ENCODE results near the gene INTS6.

DNA sequence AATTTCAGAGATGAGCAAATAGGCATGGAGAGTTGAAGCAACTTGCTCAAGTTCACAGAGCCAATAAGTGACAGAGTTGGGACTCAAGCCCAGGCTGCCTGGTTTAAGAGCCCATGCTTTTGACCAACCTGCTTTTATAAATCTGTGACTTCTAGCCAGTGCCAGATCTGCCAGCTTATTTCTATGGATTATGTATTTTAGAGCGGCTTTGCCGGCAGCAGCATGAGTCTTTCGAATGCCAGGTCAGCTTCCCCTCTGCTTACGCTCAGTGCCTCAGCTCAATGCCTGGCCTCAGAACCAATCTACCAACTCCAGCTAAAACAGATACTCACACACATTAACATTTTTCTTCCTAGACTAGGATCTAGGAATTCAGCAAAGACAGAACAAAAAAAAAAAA is 111.0 kb downstream of the INTS6 start:
- TF ChIP-seq, protein P1, sequence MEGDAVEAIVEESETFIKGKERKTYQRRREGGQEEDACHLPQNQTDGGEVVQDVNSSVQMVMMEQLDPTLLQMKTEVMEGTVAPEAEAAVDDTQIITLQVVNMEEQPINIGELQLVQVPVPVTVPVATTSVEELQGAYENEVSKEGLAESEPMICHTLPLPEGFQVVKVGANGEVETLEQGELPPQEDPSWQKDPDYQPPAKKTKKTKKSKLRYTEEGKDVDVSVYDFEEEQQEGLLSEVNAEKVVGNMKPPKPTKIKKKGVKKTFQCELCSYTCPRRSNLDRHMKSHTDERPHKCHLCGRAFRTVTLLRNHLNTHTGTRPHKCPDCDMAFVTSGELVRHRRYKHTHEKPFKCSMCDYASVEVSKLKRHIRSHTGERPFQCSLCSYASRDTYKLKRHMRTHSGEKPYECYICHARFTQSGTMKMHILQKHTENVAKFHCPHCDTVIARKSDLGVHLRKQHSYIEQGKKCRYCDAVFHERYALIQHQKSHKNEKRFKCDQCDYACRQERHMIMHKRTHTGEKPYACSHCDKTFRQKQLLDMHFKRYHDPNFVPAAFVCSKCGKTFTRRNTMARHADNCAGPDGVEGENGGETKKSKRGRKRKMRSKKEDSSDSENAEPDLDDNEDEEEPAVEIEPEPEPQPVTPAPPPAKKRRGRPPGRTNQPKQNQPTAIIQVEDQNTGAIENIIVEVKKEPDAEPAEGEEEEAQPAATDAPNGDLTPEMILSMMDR (IDR thresholded peaks at IDR 0.05) = no peak
- no peak for TF ChIP-seq POLR2A (IDR thresholded peaks at IDR 0.05)
